ENCODE data around the gene NCBP1. TPM values are rescaled to one million over a fixed set of nuclear protein-coding genes. Genes with fewer than 3 reads are reported as not detected.
A peak's percentile ranks its signal among the peaks of the same experiment; 100 is the strongest.

Gene NCBP1
- total and polyA plus RNA-seq, 2 of the 4 experiments (the other 2 are of a cell fraction) = 17.8 to 46.4 TPM

GRCh38 chr9:97593960-97594359, 39.7 kb upstream of the NCBP1 start:
- in situ Hi-C loops (cut with MboI; ENCODE audit: low sequenced_read_pairs) (no loop called here), intact Hi-C loops (cut with micrococcal nuclease) (no loop called here), dilution Hi-C loops (cut with HindIII; ENCODE audit: low sequenced_read_pairs, unreplicated experiment) (no loop called here)
- CTCF ChIA-PET = interaction anchor here (1.2 to 3.7 kb wide), 2 partner anchors 123 to 125 kb away, joined by 4 to 17 read pairs; no protein-coding TSS in a partner anchor
- peak; percentile 12 for DNase-seq
- H4K5ac ChIP-seq (ENCODE audit: low read depth, low read length) = no peak overlapping the region
- TF ChIP-seq CTCF (conservative IDR thresholded peaks at IDR 0.05; ENCODE audit: low read depth, low read length) (no peak), USF2 (IDR thresholded peaks at IDR 0.05; ENCODE audit: low read depth, low read length) (no peak), FOS (IDR thresholded peaks at IDR 0.05; ENCODE audit: low read depth, low read length) (no peak), MAFK (IDR thresholded peaks at IDR 0.05; ENCODE audit: low read depth, low read length) (no peak), MAZ (IDR thresholded peaks at IDR 0.05; ENCODE audit: borderline replicate concordance, low read depth, low read length) (no peak), NFE2L2 (IDR thresholded peaks at IDR 0.05; ENCODE audit: low read depth, low read length) (no peak), RAD21 (IDR thresholded peaks at IDR 0.05; ENCODE audit: low read length) (no peak), CEBPB (IDR thresholded peaks at IDR 0.05; ENCODE audit: low read depth, low read length) (no peak), RCOR1 (IDR thresholded peaks at IDR 0.05; ENCODE audit: insufficient replicate concordance, low read length) (no peak), MXI1 (IDR thresholded peaks at IDR 0.05; ENCODE audit: borderline replicate concordance, low read depth, low read length) (no peak), BHLHE40 (IDR thresholded peaks at IDR 0.05; ENCODE audit: low read depth, low read length) (no peak), RFX5 (IDR thresholded peaks at IDR 0.05; ENCODE audit: low read depth, low read length) (no peak), ELK1 (IDR thresholded peaks at IDR 0.05; ENCODE audit: borderline replicate concordance, low read depth, low read length) (no peak), CHD1 (IDR thresholded peaks at IDR 0.05; ENCODE audit: low read depth, low read length) (no peak), POLR2A (IDR thresholded peaks at IDR 0.05; ENCODE audit: low read depth, low read length) (no peak), SMC3 (IDR thresholded peaks at IDR 0.05; ENCODE audit: low read depth, low read length) (no peak)
- H4K91ac ChIP-seq (ENCODE audit: insufficient read depth, low read depth, low read length) = no peak overlapping the region
- no peaks in the 10 kb centered on the region for H3K9me3 ChIP-seq (ENCODE audit: control insufficient read depth, insufficient read depth, low read length)
- H3K14ac ChIP-seq (replicated peaks; ENCODE audit: low read depth, low read length) = no peak overlapping the region
- H3K79me1 ChIP-seq (ENCODE audit: low read depth in 1 of 2, low read length in 2 of 2) = no peaks in the 10 kb centered on the region
- H3K4me1 ChIP-seq (ENCODE audit: control insufficient read depth, insufficient read depth, low read length) = no peaks in the 10 kb centered on the region; the same call in 1 of the 2 replicates
- H3K56ac ChIP-seq (ENCODE audit: extremely low read depth, insufficient read depth, low read length) = no peak overlapping the region
- H3K4ac ChIP-seq (ENCODE audit: low read depth, low read length) = no peak overlapping the region
- no peak overlapping the region for H2AK5ac ChIP-seq (ENCODE audit: low read depth, low read length)
- WGBS, 2 experiments (ENCODE audit: extremely low coverage in 2 of 2, insufficient read length in 1 of 2) = 88% methylated on average over 3 of the region's 4 CpGs; no CpG with 5 or more reads in 1 of the 2 experiments
- H3K4me3 ChIP-seq (ENCODE audit: insufficient read depth, low read depth, low read length) = no peak overlapping the region
- H4K20me1 ChIP-seq (ENCODE audit: insufficient read depth, low read length) = no peaks in the 10 kb centered on the region
- H2BK15ac ChIP-seq (ENCODE audit: low read depth, low read length) = no peak overlapping the region
- H3K23ac ChIP-seq (ENCODE audit: low read depth, low read length) = no peak overlapping the region
- no peak overlapping the region for H2AK9ac ChIP-seq (replicated peaks; ENCODE audit: low read depth, low read length, poor library complexity)
- no peak overlapping the region for H2BK5ac ChIP-seq (ENCODE audit: low read depth, low read length, poor library complexity, severe bottlenecking)
- H3K9ac ChIP-seq (ENCODE audit: low read depth, low read length) = no peak overlapping the region
- peaks cover 2% of the 10 kb centered on the region; the same call in 1 of the 2 replicates for H3K36me3 ChIP-seq (ENCODE audit: control insufficient read depth, insufficient read depth, low read length)
- no peak overlapping the region for H2BK20ac ChIP-seq (ENCODE audit: low read depth, low read length)
- ATAC-seq (ENCODE audit: low read depth) = peak; percentile 49; the same call in 1 of the 2 replicates
- H3K27ac ChIP-seq (ENCODE audit: insufficient read depth, low read length) = no peak overlapping the region
- no peak overlapping the region for H3K18ac ChIP-seq (ENCODE audit: low read depth, low read length)
- no peaks in the 10 kb centered on the region for H3K9me1 ChIP-seq (ENCODE audit: insufficient read depth, low read length)
- H2AFZ ChIP-seq (replicated peaks; ENCODE audit: low read length, poor library complexity) = no peak overlapping the region
- no peaks in the 10 kb centered on the region; the same call in 1 of the 2 replicates for H3K27me3 ChIP-seq (ENCODE audit: control insufficient read depth, insufficient read depth, low read length)
- POLR2A ChIA-PET (ENCODE audit: unreplicated experiment) = no interaction called here
- no peak overlapping the region for H4K8ac ChIP-seq (ENCODE audit: low read depth in 2 of 2, low read length in 2 of 2)
- H2BK120ac ChIP-seq (ENCODE audit: low read depth, low read length) = no peak overlapping the region
- H3K4me2 ChIP-seq (ENCODE audit: low read depth, low read length) = no peak overlapping the region
- no TSS peak for BruUV-seq (replicated peaks)
